Mucosa of rectum (tissue), 2 donors: ENCODE measurements around the gene NOLC1.
A peak's percentile ranks its signal among the peaks of the same experiment; 100 is the strongest.

Experiments used
- H3K27ac ChIP-seq, 2 donors: one replicate each; pipeline ENCODE4 v1.7.0; 2013; ENCODE audit warnings: inconsistent platforms in 2 of 2, low read depth in 2 of 2, low read length in 2 of 2
- H3K27me3 ChIP-seq, 2 donors: one replicate each; pipeline ENCODE4 v1.7.0; 2013; ENCODE audit warnings: low read length in 2 of 2; ENCODE audit not compliant: control insufficient read depth in 2 of 2, insufficient read depth in 2 of 2
- H3K36me3 ChIP-seq, 2 donors: one replicate each; pipeline ENCODE4 v1.7.0; 2013; ENCODE audit warnings: low read length in 2 of 2; ENCODE audit not compliant: control insufficient read depth in 2 of 2, insufficient read depth in 2 of 2
- H3K4me1 ChIP-seq, 2 donors: one replicate each; pipeline ENCODE4 v1.7.0; 2013; ENCODE audit warnings: low read length in 2 of 2, mild to moderate bottlenecking in 1 of 2; ENCODE audit not compliant: control insufficient read depth in 2 of 2, insufficient read depth in 2 of 2
- H3K4me3 ChIP-seq, 2 donors: one replicate each; pipeline ENCODE4 v1.7.0; 2013; ENCODE audit warnings: low read length in 2 of 2
- H3K9ac ChIP-seq, 2 donors: one replicate each; pipeline ENCODE4 v1.7.0; 2013; ENCODE audit warnings: low read length in 2 of 2, low read depth in 1 of 2, mild to moderate bottlenecking in 1 of 2
- H3K9me3 ChIP-seq, 2 donors: one replicate each; pipeline ENCODE4 v1.7.0; 2013; ENCODE audit warnings: low read length in 2 of 2; ENCODE audit not compliant: control insufficient read depth in 2 of 2
- donor health status: healthy.
- donor health status: Normal muscosa, but diverticular disease.

The NOLC1 gene

GRCh38 chr10:102121739-102122372 is 30.3 kb upstream of the NOLC1 start:
- H3K27ac ChIP-seq, result peak overlapping the region; percentile 90 to 95
- H3K27me3 ChIP-seq, result no peaks in the 10 kb centered on the region
- H3K9ac ChIP-seq, result peak overlapping the region; percentile 86 to 92
- peak overlapping the region in 1 of 2 donors; percentile 89 for H3K4me3 ChIP-seq
- H3K36me3 ChIP-seq, result no peaks in the 10 kb centered on the region
- peaks cover 26 to 31% of the 10 kb centered on the region in 2 donors for H3K4me1 ChIP-seq
- no peaks in the 10 kb centered on the region for H3K9me3 ChIP-seq

DNA sequence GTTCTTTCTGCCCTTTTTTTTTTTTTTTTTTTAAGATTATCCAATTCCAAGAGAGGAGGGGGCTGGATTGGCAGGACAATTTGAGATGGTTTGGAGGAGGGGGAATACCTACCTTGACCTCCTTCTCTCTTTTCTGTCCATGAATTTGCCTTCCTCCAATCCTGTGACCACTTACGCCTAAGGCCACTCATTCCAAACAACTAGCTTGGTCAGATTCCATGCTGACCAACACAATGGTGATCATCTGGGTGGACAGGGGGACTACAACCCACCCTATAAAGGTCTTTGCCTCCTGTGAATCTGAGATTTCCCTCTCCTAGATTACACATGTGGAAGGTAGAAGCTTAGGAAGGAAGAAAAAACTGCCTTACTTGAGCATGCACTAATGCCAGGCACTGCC is 29.7 kb upstream of the NOLC1 start:
- Histone ChIP-seq H3K9me3 (no peaks in the 10 kb centered on the region), H3K4me3 (no peak overlapping the region), H3K9ac (no peak overlapping the region), H3K27ac (no peak overlapping the region), H3K4me1 (peaks cover 20 to 25% of the 10 kb centered on the region in 2 donors), H3K27me3 (no peaks in the 10 kb centered on the region), H3K36me3 (no peaks in the 10 kb centered on the region)

- Histone ChIP-seq H3K36me3 (no peaks in the 10 kb centered on the region), H3K9me3 (no peaks in the 10 kb centered on the region), H3K27ac (no peak overlapping the region), H3K4me3 (no peak overlapping the region), H3K9ac (no peak overlapping the region), H3K27me3 (no peaks in the 10 kb centered on the region), H3K4me1 (peaks cover 13 to 17% of the 10 kb centered on the region in 2 donors)
Measured at GRCh38 chr10:102123223-102123622, 29.0 kb upstream of the NOLC1 start.

DNA sequence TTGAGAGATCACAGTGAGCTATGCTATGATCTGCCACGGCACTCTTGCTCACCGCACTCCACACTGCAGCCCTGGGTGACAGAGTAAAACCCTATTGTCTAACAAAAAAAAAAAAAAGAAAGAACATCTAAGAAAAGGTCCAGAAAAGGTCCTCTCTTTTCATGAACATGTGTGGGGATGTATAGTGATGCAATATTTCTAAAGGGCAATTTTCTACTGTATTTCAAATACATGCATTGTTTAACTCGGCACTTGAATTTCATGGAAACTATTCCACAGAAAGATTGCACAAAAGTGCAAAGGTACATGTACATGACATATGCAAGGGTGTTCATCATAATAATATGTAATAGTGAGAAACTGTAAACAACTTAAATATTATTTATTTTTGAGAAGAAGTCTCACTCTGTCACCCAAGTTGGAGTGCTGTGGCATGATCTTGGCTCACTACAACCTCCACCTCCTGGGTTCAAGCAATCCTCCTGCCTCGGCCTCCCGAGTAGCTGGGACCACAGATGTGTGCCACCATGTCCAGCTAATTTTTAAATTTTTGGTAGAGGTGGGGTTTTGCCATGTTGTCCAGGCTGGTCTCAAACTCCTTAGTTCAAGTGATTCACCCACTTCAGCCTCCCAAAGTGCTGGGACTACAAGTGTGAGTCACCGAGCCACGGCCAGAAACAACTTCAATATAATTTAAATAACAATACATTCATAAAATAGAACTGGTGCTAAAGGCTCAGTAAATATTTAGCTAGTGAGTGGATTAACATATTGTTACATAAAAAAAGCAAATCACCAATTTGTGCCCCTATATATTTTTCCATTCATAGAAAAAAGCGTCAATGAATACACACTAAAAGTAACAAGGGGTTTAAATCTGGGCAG is 20.7 kb upstream of the NOLC1 start:
- no peaks in the 10 kb centered on the region for H3K27me3 ChIP-seq
- no peak overlapping the region for H3K9ac ChIP-seq
- H3K4me1 ChIP-seq, result peaks cover 14 to 16% of the 10 kb centered on the region in 2 donors
- H3K36me3 ChIP-seq, result no peaks in the 10 kb centered on the region
- H3K4me3 ChIP-seq, result no peak overlapping the region
- no peaks in the 10 kb centered on the region for H3K9me3 ChIP-seq
- H3K27ac ChIP-seq, result peak overlapping the region in 1 of 2 donors; percentile 75

- H3K36me3 ChIP-seq, result no peaks in the 10 kb centered on the region
- no peaks in the 10 kb centered on the region for H3K9me3 ChIP-seq
- H3K27ac ChIP-seq, result peak overlapping the region; percentile 75 to 87
- H3K4me3 ChIP-seq, result peak overlapping the region; percentile 75 to 98
- peaks cover 14 to 16% of the 10 kb centered on the region in 2 donors for H3K4me1 ChIP-seq
- no peaks in the 10 kb centered on the region for H3K27me3 ChIP-seq
- H3K9ac ChIP-seq, result peak overlapping the region; percentile 45 to 74
Measured at GRCh38 chr10:102132193-102132562, 20.0 kb upstream of the NOLC1 start.

DNA sequence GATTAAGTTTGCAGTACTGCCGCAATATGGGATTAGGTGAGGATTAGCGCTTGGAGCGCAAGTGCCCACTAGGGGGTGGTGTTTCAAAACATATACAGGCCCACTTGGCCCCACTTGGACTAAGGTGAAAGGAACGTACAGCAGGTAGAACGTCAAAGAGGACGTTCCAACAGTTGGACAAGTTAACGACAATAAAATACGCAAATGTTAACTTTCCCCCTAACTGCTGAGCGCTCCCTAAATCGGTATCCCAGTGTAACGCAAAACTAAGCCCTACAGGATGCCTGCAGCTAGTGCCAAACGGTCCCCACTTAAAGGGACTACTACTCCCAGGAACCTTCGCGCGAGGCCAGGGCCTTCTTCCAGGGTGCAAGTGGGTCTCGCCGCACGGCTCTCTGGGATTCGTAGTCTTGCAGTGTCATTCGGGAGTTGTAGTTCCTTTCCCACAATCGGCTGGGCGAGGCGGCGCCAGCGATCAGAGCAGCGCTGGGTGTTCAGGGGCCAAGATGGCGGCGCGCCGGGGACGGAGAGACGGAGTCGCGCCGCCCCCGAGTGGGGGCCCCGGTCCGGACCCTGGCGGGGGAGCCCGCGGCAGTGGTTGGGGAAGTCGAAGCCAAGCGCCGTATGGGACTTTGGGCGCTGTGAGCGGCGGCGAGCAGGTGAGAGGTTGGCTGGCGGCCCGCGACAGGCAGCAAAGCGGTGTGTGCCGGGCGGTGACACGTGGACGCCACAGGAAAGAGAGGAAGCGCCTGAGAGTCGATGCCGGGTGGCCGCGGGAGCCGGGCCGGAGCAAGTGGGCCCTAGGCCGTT is 19.4 kb upstream of the NOLC1 start, which contains the start of gene PPRC1:
Gene PPRC1 (plus strand): TSS at position 478 of the 810 bp plus-strand sequence. CDS start 29 bp downstream, at position 507.
- Histone ChIP-seq H3K36me3 (peaks cover 2% of the 10 kb centered on the region in 2 donors), H3K27ac (peak within 1 kb of the TSS; percentile 75 to 87), H3K27me3 (no peaks in the 10 kb centered on the region), H3K4me1 (peaks cover 14 to 16% of the 10 kb centered on the region in 2 donors), H3K4me3 (peak within 1 kb of the TSS; percentile 75 to 98), H3K9ac (peak within 1 kb of the TSS; percentile 75 to 87), H3K9me3 (no peaks in the 10 kb centered on the region)

DNA sequence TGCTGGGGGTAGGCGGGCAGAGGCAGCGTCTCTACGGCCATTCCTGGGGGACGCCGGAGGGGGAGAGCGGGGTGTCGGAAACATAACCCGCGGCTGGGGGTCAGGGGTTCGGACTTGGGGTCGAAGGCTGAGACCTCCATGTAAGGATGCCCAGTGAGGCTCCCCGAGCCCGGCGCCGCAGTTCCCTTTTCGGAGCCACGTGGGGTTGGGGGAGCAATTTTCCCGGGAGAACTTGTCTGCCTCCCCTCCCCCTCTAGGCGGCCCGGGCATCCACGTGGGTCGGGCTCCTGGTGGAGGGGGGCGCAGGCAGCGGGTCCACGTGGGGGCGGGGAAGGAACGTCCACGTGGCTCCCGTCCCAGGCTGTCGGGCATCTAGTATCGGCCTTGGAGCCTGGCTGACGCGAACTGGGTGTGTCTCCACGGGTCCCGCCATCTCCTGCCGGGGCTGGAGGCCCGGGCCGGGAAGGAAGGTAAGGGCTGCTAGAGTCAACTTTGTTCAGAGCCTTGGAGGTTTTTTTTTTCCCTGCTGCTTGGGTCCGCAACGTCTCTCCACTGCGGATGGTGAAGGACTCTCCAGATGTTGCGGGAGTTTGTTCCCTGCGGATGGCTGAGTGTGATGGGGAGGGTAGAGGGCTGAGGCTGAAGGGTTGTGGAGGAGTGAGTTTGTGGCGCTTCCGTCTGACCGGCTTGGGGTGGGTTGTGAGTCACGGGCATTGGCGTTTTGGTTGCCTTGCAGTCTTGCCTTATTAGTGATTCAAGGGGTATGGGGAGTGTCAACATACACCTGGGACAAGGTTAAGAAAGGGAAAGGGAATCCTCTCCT is 18.6 kb upstream of the NOLC1 start:
- Histone ChIP-seq H3K4me1 (peaks cover 14 to 16% of the 10 kb centered on the region in 2 donors), H3K4me3 (peak overlapping the region; percentile 75 to 98), H3K27ac (peak overlapping the region; percentile 75 to 87), H3K9me3 (no peaks in the 10 kb centered on the region), H3K36me3 (peaks cover 10% of the 10 kb centered on the region in 2 donors), H3K9ac (peak overlapping the region; percentile 75 to 87), H3K27me3 (no peaks in the 10 kb centered on the region)

DNA sequence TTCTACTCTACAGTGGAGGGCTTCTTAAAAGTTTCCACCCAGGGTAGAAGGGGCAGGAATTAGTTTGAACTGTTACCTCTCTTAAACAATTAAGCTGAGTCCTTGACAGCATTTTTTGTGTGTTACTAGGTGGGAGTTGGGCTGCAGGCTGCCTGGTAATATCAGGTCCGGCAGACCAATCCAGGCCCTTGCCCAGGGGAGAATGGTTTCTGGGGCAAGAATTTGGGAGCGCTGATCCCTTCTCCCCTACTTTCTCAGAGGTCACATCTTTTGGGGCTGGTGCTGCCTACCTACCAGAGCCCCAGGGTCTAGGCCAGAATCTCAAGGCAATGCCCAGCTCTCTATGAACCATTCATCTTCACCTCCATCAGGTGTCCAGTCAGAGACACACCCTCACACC is 17.8 kb upstream of the NOLC1 start:
- H3K4me3 ChIP-seq, result peak overlapping the region; percentile 75 to 98
- H3K27ac ChIP-seq, result peak overlapping the region in 1 of 2 donors; percentile 87
- peaks cover 14 to 16% of the 10 kb centered on the region in 2 donors for H3K4me1 ChIP-seq
- peaks cover 19% of the 10 kb centered on the region in 2 donors for H3K36me3 ChIP-seq
- no peaks in the 10 kb centered on the region for H3K9me3 ChIP-seq
- H3K9ac ChIP-seq, result peak overlapping the region; percentile 57 to 87
- no peaks in the 10 kb centered on the region for H3K27me3 ChIP-seq

GRCh38 chr10:102135956-102136526 is 16.1 kb upstream of the NOLC1 start:
- peaks cover 14 to 16% of the 10 kb centered on the region in 2 donors for H3K4me1 ChIP-seq

More at GRCh38 chr10:102135956-102136526, 16.1 kb upstream of the NOLC1 start:
- peak overlapping the region in 1 of 2 donors; percentile 2 for H3K9ac ChIP-seq
- H3K9me3 ChIP-seq, result no peaks in the 10 kb centered on the region
- H3K27me3 ChIP-seq, result no peaks in the 10 kb centered on the region
- H3K27ac ChIP-seq, result no peak overlapping the region
- H3K4me3 ChIP-seq, result no peak overlapping the region
- peaks cover 31 to 35% of the 10 kb centered on the region in 2 donors for H3K36me3 ChIP-seq
